Activated CD4-positive, alpha-beta T cell treated with anti-CD3 and anti-CD28 coated beads, Interleukin-2, amount 10 ng/mL, durations not matched to agents 7 days and 5 days (primary cell): ENCODE data around the gene RAI1. TPM values are rescaled to one million over a fixed set of nuclear protein-coding genes. Genes with fewer than 3 reads are reported as not detected.
A peak's percentile ranks its signal among the peaks of the same experiment; 100 is the strongest.

Experiments
- CTCF ChIA-PET: fragments of 350-600 bp; sonication (Branson Sonifier 250); formaldehyde crosslinking; loops from one replicate; lab custom pipeline; 2021; ENCODE audit warnings: antibody characterized with exemption; lab: Charles Lee
- POLR2A ChIA-PET: fragments of 350-600 bp; sonication (Branson Sonifier 250); formaldehyde crosslinking; loops from one replicate; lab custom pipeline; 2021; ENCODE audit warnings: antibody characterized with exemption; lab: Charles Lee
- DNase-seq: peaks from one replicate; pipeline ENCODE4 v3.0.0-alpha.2; 2020
- H3K27ac Mint-ChIP-seq: one replicate; pipeline ENCODE4 v1.8.0; 2021; ENCODE audit warnings: mild to moderate bottlenecking, moderate library complexity, mixed read lengths
- H3K27me3 Mint-ChIP-seq: one replicate; pipeline ENCODE4 v1.8.0; 2021; ENCODE audit warnings: mixed read lengths
- H3K36me3 Mint-ChIP-seq: one replicate; pipeline ENCODE4 v1.8.0; 2021; ENCODE audit warnings: low read depth, mixed read lengths
- H3K4me1 Mint-ChIP-seq: one replicate; pipeline ENCODE4 v1.8.0; 2021; ENCODE audit warnings: mixed read lengths
- H3K4me3 Mint-ChIP-seq: one replicate; pipeline ENCODE4 v1.8.0; 2021; ENCODE audit warnings: mild to moderate bottlenecking, moderate library complexity, mixed read lengths
- H3K9me3 Mint-ChIP-seq: one replicate; pipeline ENCODE4 v1.8.0; 2021; ENCODE audit warnings: mixed read lengths
- total RNA-seq, 2 experiments: library from RNA; stranded (reverse); gene quantifications; one replicate each; pipeline ENCODE4 v1.2.3, GENCODE V29; 2021

RAI1 gene
- total RNA-seq, 2 experiments from 2014 or later = 18.1 to 18.5 TPM

- peak within 1 kb of the TSS; percentile 97 for H3K27ac Mint-ChIP-seq
- ChIA-PET CTCF (interaction anchor here (0.6 to 4.3 kb wide), 6 partner anchors 10 to 600 kb away, joined by 3 to 32 read pairs (median 10); partner anchors contain the start of gene FLCN), POLR2A (interaction anchor here (1.2 to 1.3 kb wide), 3 partner anchors 11 to 13 kb away, joined by 3 to 7 read pairs (median 6); no protein-coding TSS in a partner anchor)
- H3K4me1 Mint-ChIP-seq = peaks cover 72% of the 10 kb centered on the region
- peaks cover 29% of the 10 kb centered on the region for H3K36me3 Mint-ChIP-seq
- H3K9me3 Mint-ChIP-seq = no peaks in the 10 kb centered on the region
- peak; percentile 61 for DNase-seq
- H3K4me3 Mint-ChIP-seq = peak within 1 kb of the TSS; percentile 87
- no peaks in the 10 kb centered on the region for H3K27me3 Mint-ChIP-seq
Observed at GRCh38 chr17:17836818-17837379, 155.6 kb downstream of the RAI1 start, which contains the start of gene SREBF1. Gene SREBF1, minus strand, starts transcription at chr17:17836986. Its CDS starts 169 bp downstream, at chr17:17836817.

GRCh38 chr17:17837380-17837821 lies 156.1 kb downstream of the RAI1 start:
- POLR2A ChIA-PET = no interaction called here
- H3K9me3 Mint-ChIP-seq = no peaks in the 10 kb centered on the region
- peak overlapping the region; percentile 87 for H3K4me3 Mint-ChIP-seq
- DNase-seq = no peak
- peak overlapping the region; percentile 97 for H3K27ac Mint-ChIP-seq
- H3K4me1 Mint-ChIP-seq = peaks cover 67% of the 10 kb centered on the region
- CTCF ChIA-PET = interaction anchor here (0.6 to 4.3 kb wide), 5 partner anchors 11 to 600 kb away, joined by 3 to 32 read pairs (median 11); partner anchors contain the start of gene FLCN
- H3K36me3 Mint-ChIP-seq = peaks cover 24% of the 10 kb centered on the region
- no peaks in the 10 kb centered on the region for H3K27me3 Mint-ChIP-seq

- no peak for DNase-seq
- Mint-ChIP-seq H3K27ac (peak overlapping the region; percentile 86), H3K27me3 (no peaks in the 10 kb centered on the region), H3K4me3 (peak overlapping the region; percentile 75), H3K4me1 (peaks cover 68% of the 10 kb centered on the region), H3K9me3 (no peaks in the 10 kb centered on the region), H3K36me3 (peaks cover 23% of the 10 kb centered on the region)
- CTCF ChIA-PET = interaction anchor here (1.0 to 4.3 kb wide), 5 partner anchors 10 to 18 kb away, joined by 3 to 32 read pairs (median 11); no protein-coding TSS in a partner anchor
- POLR2A ChIA-PET = interaction anchor here (1.5 kb wide), 1 partner anchor 11 kb away, joined by 6 read pairs; no protein-coding TSS in a partner anchor
Observed at GRCh38 chr17:17837966-17838962, 157.0 kb downstream of the RAI1 start.

- Mint-ChIP-seq H3K27me3 (no peaks in the 10 kb centered on the region), H3K27ac (peak overlapping the region; percentile 86), H3K9me3 (no peaks in the 10 kb centered on the region), H3K36me3 (peaks cover 6% of the 10 kb centered on the region), H3K4me3 (peak overlapping the region; percentile 75), H3K4me1 (peaks cover 51% of the 10 kb centered on the region)
- DNase-seq = peak; percentile 82
- ChIA-PET POLR2A (no interaction called here), CTCF (interaction anchor here (1.5 to 1.7 kb wide), 2 partner anchors 16 to 150 kb away, joined by 3 to 4 read pairs; no protein-coding TSS in a partner anchor)
Observed at GRCh38 chr17:17839791-17840707, 158.8 kb downstream of the RAI1 start.

- Mint-ChIP-seq H3K4me1 (peaks cover 43% of the 10 kb centered on the region), H3K27me3 (no peaks in the 10 kb centered on the region), H3K27ac (peak overlapping the region; percentile 90), H3K9me3 (no peaks in the 10 kb centered on the region), H3K36me3 (peaks cover under 1% of the 10 kb centered on the region), H3K4me3 (peak overlapping the region; percentile 70)
- POLR2A ChIA-PET = no interaction called here
- CTCF ChIA-PET = interaction anchor here (0.8 to 1.7 kb wide), 4 partner anchors 15 to 150 kb away, joined by 3 to 4 read pairs (median 4); no protein-coding TSS in a partner anchor
- DNase-seq = no peak
Observed at GRCh38 chr17:17840751-17841591, 159.7 kb downstream of the RAI1 start.

GRCh38 chr17:17841601-17842025 lies 160.4 kb downstream of the RAI1 start:
- Mint-ChIP-seq H3K36me3 (no peaks in the 10 kb centered on the region), H3K4me1 (peaks cover 44% of the 10 kb centered on the region), H3K27ac (peak overlapping the region; percentile 90), H3K27me3 (no peaks in the 10 kb centered on the region), H3K9me3 (no peaks in the 10 kb centered on the region), H3K4me3 (peak overlapping the region; percentile 70)
- ChIA-PET POLR2A (no interaction called here), CTCF (interaction anchor here (0.8 to 1.7 kb wide), 4 partner anchors 14 to 151 kb away, joined by 3 to 4 read pairs (median 4); no protein-coding TSS in a partner anchor)
- no peak for DNase-seq

- Mint-ChIP-seq H3K36me3 (no peaks in the 10 kb centered on the region), H3K4me3 (no peak overlapping the region), H3K9me3 (no peaks in the 10 kb centered on the region), H3K27ac (peak overlapping the region; percentile 25), H3K4me1 (peaks cover 47% of the 10 kb centered on the region), H3K27me3 (no peaks in the 10 kb centered on the region)
- no peak for DNase-seq
- ChIA-PET POLR2A (no interaction called here), CTCF (interaction anchor here (0.5 to 1.4 kb wide), 3 partner anchors 12 to 33 kb away, joined by 3 read pairs; no protein-coding TSS in a partner anchor)
Observed at GRCh38 chr17:17842111-17842876, 161.0 kb downstream of the RAI1 start.

GRCh38 chr17:17843096-17843495 lies 161.8 kb downstream of the RAI1 start:
- Mint-ChIP-seq H3K4me3 (no peak overlapping the region), H3K27ac (no peak overlapping the region), H3K27me3 (no peaks in the 10 kb centered on the region), H3K36me3 (no peaks in the 10 kb centered on the region), H3K4me1 (peaks cover 47% of the 10 kb centered on the region), H3K9me3 (no peaks in the 10 kb centered on the region)
- ChIA-PET CTCF (interaction anchor here (1.4 kb wide), 1 partner anchor 11 kb away, joined by 3 read pairs; no protein-coding TSS in a partner anchor), POLR2A (no interaction called here)
- no peak for DNase-seq

- DNase-seq = no peak
- Mint-ChIP-seq H3K27me3 (no peaks in the 10 kb centered on the region), H3K36me3 (peaks cover 2% of the 10 kb centered on the region), H3K27ac (no peak overlapping the region), H3K4me1 (peaks cover 47% of the 10 kb centered on the region), H3K4me3 (no peak overlapping the region), H3K9me3 (no peaks in the 10 kb centered on the region)
- POLR2A ChIA-PET = interaction anchor here (0.5 kb wide), 1 partner anchor 10 kb away, joined by 6 read pairs; no protein-coding TSS in a partner anchor
- CTCF ChIA-PET = interaction anchor here (0.8 to 1.4 kb wide), 2 partner anchors 9 to 10 kb away, joined by 3 read pairs; no protein-coding TSS in a partner anchor
Observed at GRCh38 chr17:17844079-17844478, 162.8 kb downstream of the RAI1 start.

GRCh38 chr17:17844500-17844899 lies 163.2 kb downstream of the RAI1 start:
- ChIA-PET POLR2A (interaction anchor here (0.5 to 0.7 kb wide), 2 partner anchors 10 to 15 kb away, joined by 3 to 6 read pairs; no protein-coding TSS in a partner anchor), CTCF (interaction anchor here (0.8 kb wide), 1 partner anchor 9 kb away, joined by 3 read pairs; no protein-coding TSS in a partner anchor)
- Mint-ChIP-seq H3K4me3 (no peak overlapping the region), H3K36me3 (peaks cover 6% of the 10 kb centered on the region), H3K9me3 (no peaks in the 10 kb centered on the region), H3K4me1 (peaks cover 47% of the 10 kb centered on the region), H3K27ac (no peak overlapping the region), H3K27me3 (no peaks in the 10 kb centered on the region)
- no peak for DNase-seq
